Measurements from ENCODE around the gene PTDSS2. TPM values are rescaled to one million over a fixed set of nuclear protein-coding genes. Genes with fewer than 3 reads are reported as not detected.
"Not testable (repeated sequence)": the region's sequence is repeated elsewhere in the genome, so short reads cannot be mapped to it uniquely, and the experiment has no call there.

PTDSS2 gene
- total RNA-seq, 1 donor from 2014 or later, result 50.4 TPM

GRCh38 chr11:407651-408123, 42.4 kb upstream of the PTDSS2 start:
- DNase-seq (ENCODE audit: low spot score, unreplicated experiment), result no peak
- Mint-ChIP-seq H3K4me1 (ENCODE audit: low read depth) (peaks cover 3% of the 10 kb centered on the region), H3K36me3 (ENCODE audit: insufficient read depth) (peaks cover 4% of the 10 kb centered on the region), H3K27ac (no peak overlapping the region), H3K4me3 (ENCODE audit: low read depth) (no peak overlapping the region), H3K27me3 (no peaks in the 10 kb centered on the region), H3K9me3 (ENCODE audit: low read depth) (no peaks in the 10 kb centered on the region)
- TF ChIP-seq CTCF (IDR thresholded peaks at IDR 0.05; ENCODE audit: unreplicated experiment), result no peak

DNA sequence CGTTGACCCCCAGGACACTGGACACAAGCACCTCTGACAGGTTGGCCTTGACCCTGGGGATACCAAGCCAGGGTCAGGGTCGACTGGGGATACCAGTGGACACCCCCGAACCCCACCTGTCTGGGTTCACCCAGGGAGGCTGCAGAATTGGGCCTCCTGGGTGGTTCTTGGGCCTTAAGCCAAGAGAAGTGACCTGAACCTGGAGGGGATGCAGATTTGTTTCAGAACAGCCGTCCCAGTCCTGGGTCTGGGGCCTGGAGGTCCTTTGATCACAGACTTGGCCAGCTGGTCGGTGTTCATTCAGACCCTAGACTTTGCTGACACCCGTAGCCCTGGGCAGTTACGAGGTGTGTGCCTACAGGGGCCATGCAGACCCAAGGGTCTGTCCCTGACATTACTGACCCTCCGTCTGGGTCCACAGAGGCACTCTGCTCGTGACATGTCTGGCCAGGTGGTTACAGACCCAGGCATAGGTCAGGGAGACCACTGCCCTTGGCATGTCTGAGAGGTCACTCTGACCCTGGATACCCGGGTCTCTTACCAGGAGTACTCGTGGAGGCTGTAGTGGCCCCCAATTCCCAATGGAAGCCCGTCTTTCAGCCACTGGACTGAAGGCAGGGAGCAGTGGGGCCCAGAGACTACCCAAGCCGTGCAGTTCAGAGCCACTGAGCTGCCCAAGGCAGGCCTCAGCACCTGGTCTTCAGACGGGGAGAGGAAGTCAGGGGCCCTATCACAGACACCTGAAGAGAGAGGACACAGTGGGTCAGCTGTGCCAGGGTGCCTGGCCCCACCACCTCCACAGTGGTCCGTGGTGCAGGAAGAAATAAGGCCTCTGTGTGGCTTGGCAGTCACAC, 41.7 kb upstream of the PTDSS2 start:
- Mint-ChIP-seq H3K4me1 (ENCODE audit: low read depth) (peaks cover 3% of the 10 kb centered on the region), H3K27ac (no peak overlapping the region), H3K27me3 (no peaks in the 10 kb centered on the region), H3K36me3 (ENCODE audit: insufficient read depth) (peaks cover 4% of the 10 kb centered on the region), H3K9me3 (ENCODE audit: low read depth) (no peaks in the 10 kb centered on the region), H3K4me3 (ENCODE audit: low read depth) (no peak overlapping the region)
- TF ChIP-seq CTCF (IDR thresholded peaks at IDR 0.05; ENCODE audit: unreplicated experiment), result no peak
- no peak for DNase-seq (ENCODE audit: low spot score, unreplicated experiment)

DNA sequence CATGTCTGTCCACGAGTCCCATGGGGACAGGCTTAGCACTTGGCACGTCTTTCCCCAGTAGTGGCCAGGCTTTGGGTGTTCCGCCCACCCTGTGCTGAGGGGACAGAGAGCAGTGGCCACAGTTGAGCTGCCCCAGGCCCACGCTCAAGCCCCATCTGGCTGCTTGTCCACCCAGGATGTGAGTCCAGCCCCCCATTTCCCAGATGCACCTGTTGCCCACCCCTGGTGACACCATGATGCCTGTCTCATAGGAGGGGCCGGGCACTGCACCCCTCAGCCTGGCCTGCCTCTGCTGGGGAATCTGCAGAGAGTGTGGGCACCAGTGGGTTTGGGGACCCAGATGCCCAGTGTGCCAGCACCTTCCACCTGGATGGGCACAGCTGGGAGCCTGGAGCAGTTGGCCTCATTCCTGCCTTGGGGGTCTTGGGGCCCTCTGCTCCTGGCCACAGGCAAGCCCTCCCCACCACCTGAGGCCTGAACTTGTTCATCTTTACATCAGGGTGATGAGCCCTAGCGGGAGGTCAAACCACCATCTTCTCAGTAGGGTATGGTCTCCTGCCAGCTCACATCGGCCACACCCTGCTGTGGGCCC, 41.0 kb upstream of the PTDSS2 start:
- Mint-ChIP-seq H3K9me3 (ENCODE audit: low read depth) (no peaks in the 10 kb centered on the region), H3K27ac (no peak overlapping the region), H3K36me3 (ENCODE audit: insufficient read depth) (peaks cover 2% of the 10 kb centered on the region), H3K4me3 (ENCODE audit: low read depth) (no peak overlapping the region), H3K4me1 (ENCODE audit: low read depth) (peaks cover 3% of the 10 kb centered on the region), H3K27me3 (no peaks in the 10 kb centered on the region)
- no peak for DNase-seq (ENCODE audit: low spot score, unreplicated experiment)
- TF ChIP-seq CTCF (IDR thresholded peaks at IDR 0.05; ENCODE audit: unreplicated experiment), result no peak

DNA sequence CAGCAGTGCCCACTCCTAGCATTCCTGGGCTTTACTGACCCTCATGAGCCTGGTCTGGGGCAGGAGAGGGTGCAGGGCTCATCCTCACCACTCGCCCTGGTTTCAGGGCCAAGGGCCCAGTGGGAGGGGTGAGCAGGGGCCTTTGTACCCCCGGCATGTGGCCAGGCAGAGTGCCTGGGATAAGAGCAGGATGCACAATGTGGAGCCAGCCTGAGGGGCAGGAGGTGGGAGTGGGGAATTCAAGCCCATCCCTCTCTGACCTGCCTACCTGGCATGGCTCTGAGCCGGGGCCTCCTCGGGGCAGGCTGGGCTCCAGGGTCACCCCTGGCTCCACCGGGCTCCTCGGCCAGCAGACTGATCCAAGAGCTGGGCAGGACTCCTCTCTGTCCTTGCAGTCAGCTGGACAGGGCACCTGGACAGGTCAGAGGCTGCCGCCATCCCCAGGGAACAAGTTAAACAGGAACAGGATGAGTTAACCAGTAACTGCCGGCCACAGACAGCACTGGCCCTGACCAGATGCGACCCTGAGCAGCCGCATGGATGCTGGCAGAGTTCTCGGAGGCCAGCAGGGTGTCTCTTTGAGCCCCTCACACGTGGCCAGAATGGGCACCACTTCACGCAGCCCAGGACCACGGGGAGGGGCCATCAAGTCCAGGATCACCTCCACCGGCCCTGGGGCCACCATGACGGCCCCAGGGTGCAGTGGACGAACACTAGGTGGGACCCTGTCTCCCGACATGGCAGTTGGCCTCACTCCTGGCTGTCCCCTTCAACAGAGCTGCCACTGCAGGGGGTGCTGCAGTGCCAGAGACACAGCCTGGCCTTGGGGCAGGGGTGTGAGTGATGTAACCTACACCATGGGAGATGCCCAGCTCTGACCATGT, 40.2 kb upstream of the PTDSS2 start:
- peaks cover 2% of the 10 kb centered on the region for H3K36me3 Mint-ChIP-seq (ENCODE audit: insufficient read depth)
- TF ChIP-seq CTCF (IDR thresholded peaks at IDR 0.05; ENCODE audit: unreplicated experiment), result peak; percentile 7
- peak overlapping the region; percentile 52 for H3K27ac Mint-ChIP-seq
- H3K4me3 Mint-ChIP-seq (ENCODE audit: low read depth), result no peak overlapping the region
- no peaks in the 10 kb centered on the region for H3K27me3 Mint-ChIP-seq
- H3K4me1 Mint-ChIP-seq (ENCODE audit: low read depth), result peaks cover 3% of the 10 kb centered on the region
- H3K9me3 Mint-ChIP-seq (ENCODE audit: low read depth), result no peaks in the 10 kb centered on the region
- DNase-seq (ENCODE audit: low spot score, unreplicated experiment), result no peak

DNA sequence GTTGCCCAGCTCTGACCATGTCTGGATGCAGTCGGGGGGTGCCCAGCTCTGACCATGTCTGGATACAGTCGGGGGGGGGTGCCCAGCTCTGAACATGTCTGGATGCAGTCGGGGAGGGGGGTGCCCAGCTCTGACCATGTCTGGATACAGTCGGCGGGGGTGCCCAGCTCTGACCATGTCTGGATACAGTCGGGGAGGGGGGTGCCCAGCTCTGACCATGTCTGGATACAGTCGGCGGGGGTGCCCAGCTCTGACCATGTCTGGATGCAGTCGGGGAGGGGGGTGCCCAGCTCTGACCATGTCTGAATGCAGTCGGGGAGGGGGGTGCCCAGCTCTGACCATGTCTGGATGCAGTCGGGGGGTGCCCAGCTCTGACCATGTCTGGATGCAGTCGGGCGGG, 39.4 kb upstream of the PTDSS2 start:
- H3K27ac Mint-ChIP-seq; H3K4me1 Mint-ChIP-seq (ENCODE audit: low read depth); H3K9me3 Mint-ChIP-seq (ENCODE audit: low read depth); DNase-seq (ENCODE audit: low spot score, unreplicated experiment); H3K4me3 Mint-ChIP-seq (ENCODE audit: low read depth); H3K36me3 Mint-ChIP-seq (ENCODE audit: insufficient read depth); H3K27me3 Mint-ChIP-seq: not testable (repeated sequence)

GRCh38 chr11:411520-411919, 38.6 kb upstream of the PTDSS2 start:
- not testable (repeated sequence) for H3K4me1 Mint-ChIP-seq (ENCODE audit: low read depth); H3K4me3 Mint-ChIP-seq (ENCODE audit: low read depth); H3K36me3 Mint-ChIP-seq (ENCODE audit: insufficient read depth); H3K9me3 Mint-ChIP-seq (ENCODE audit: low read depth); H3K27ac Mint-ChIP-seq; DNase-seq (ENCODE audit: low spot score, unreplicated experiment); H3K27me3 Mint-ChIP-seq
